KOPT-K1 (cell line): ENCODE measurements around the gene MYRIP.
"Not testable (repeated sequence)": the region's sequence is repeated elsewhere in the genome, so short reads cannot be mapped to it uniquely, and the experiment has no call there.

ENCODE experiments used
- H3K27ac ChIP-seq: fragments of 200-600 bp; sonication (generic); 2 replicates; pipeline ENCODE4 v1.5.1; 2016; ENCODE audit warnings: antibody characterized with exemption, mild to moderate bottlenecking, low read depth, low read length; ENCODE audit not compliant: poor library complexity, severe bottlenecking
- H3K36me3 ChIP-seq: fragments of 200-600 bp; sonication (generic); 2 replicates; pipeline ENCODE4 v1.5.1; 2017; ENCODE audit warnings: antibody characterized with exemption, mild to moderate bottlenecking, low read length, moderate library complexity; ENCODE audit not compliant: insufficient read depth
- H3K9me3 ChIP-seq: fragments of 200-600 bp; sonication (generic); 2 replicates; pipeline ENCODE4 v1.5.1; 2017; ENCODE audit warnings: antibody characterized with exemption, low read length, mild to moderate bottlenecking; ENCODE audit not compliant: insufficient read depth, poor library complexity, severe bottlenecking

MYRIP gene

GRCh38 chr3:39809181-39809994, at the start of gene MYRIP:
TSS of gene MYRIP (plus strand) at chr3:39809609. CDS start at chr3:39900817, 91,208 bp downstream.
- Histone ChIP-seq H3K36me3 (no peaks in the 10 kb centered on the region), H3K9me3 (peaks cover 4% of the 10 kb centered on the region), H3K27ac (no peak within 1 kb of the TSS)

- Histone ChIP-seq H3K36me3 (no peaks in the 10 kb centered on the region), H3K9me3 (no peaks in the 10 kb centered on the region)
These were observed 49.1 kb upstream of the MYRIP start for GRCh38 chr3:39760325-39760724.

DNA sequence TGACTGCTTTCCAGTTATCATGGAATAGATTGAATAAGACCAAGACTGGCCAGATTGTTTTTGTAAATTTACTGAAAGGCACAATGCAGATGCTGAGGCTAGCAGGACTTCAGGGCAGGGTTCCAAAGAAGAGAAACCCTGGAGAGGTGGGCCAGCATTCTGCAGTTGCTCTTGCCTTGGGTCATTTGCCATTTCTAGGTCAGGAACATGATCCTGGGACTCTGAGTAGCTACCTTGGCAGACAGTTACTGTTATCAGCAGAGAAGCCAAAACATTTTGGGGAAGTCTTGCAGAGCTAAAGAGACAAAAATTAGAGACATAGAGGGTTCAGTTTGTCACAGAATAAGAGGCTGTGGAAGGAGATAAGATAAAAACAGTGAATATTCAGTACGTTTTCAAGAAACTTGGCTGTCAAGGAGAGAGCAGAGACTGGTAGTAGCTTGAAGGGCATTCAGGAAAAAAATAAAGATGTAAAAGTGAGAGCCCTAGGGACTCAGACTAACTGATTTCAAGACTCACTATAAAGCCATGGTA, 46.8 kb upstream of the MYRIP start:
- Histone ChIP-seq H3K27ac (no peak overlapping the region), H3K9me3 (no peaks in the 10 kb centered on the region), H3K36me3 (no peaks in the 10 kb centered on the region)

More at GRCh38 chr3:39760325-39760724, 49.1 kb upstream of the MYRIP start:
- H3K27ac ChIP-seq: no peak overlapping the region

- Histone ChIP-seq H3K9me3 (no peaks in the 10 kb centered on the region), H3K36me3 (no peaks in the 10 kb centered on the region), H3K27ac (no peak overlapping the region)
These were observed 46.0 kb upstream of the MYRIP start for GRCh38 chr3:39763390-39763789.

- Histone ChIP-seq H3K27ac (no peak overlapping the region), H3K9me3 (no peaks in the 10 kb centered on the region), H3K36me3 (no peaks in the 10 kb centered on the region)
These were observed 43.8 kb upstream of the MYRIP start for GRCh38 chr3:39765575-39765974.

GRCh38 chr3:39766433-39766832, 43.0 kb upstream of the MYRIP start:
- no peak overlapping the region for H3K27ac ChIP-seq

DNA sequence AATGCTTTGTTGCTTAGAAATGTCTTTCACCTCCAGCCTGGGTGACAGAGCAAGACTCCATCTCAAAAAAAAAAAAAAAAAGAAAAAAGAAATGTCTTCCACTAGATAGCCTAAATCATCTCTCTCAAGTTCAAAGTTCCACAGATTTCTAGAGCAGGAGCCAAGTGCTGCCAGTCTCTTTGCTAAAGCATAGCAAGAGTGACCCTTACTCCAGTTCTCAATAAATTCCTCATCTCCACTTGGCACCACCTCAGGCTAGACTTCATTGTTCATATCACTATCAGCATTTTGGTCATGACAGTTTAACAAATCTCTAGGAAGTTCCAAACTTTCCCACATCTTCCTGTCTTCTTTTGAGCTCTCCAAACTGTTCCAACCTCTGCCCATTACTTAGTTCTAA, 42.5 kb upstream of the MYRIP start:
- not testable (repeated sequence) for H3K27ac ChIP-seq

More at GRCh38 chr3:39766433-39766832, 43.0 kb upstream of the MYRIP start:
- no peaks in the 10 kb centered on the region for H3K9me3 ChIP-seq
- no peaks in the 10 kb centered on the region for H3K36me3 ChIP-seq

GRCh38 chr3:39778168-39778567, 31.2 kb upstream of the MYRIP start:
- H3K27ac ChIP-seq, H3K36me3 ChIP-seq, H3K9me3 ChIP-seq: not testable (repeated sequence)

More for the DNA sequence above, 42.5 kb upstream of the MYRIP start:
- not testable (repeated sequence) for H3K9me3 ChIP-seq, H3K36me3 ChIP-seq

DNA sequence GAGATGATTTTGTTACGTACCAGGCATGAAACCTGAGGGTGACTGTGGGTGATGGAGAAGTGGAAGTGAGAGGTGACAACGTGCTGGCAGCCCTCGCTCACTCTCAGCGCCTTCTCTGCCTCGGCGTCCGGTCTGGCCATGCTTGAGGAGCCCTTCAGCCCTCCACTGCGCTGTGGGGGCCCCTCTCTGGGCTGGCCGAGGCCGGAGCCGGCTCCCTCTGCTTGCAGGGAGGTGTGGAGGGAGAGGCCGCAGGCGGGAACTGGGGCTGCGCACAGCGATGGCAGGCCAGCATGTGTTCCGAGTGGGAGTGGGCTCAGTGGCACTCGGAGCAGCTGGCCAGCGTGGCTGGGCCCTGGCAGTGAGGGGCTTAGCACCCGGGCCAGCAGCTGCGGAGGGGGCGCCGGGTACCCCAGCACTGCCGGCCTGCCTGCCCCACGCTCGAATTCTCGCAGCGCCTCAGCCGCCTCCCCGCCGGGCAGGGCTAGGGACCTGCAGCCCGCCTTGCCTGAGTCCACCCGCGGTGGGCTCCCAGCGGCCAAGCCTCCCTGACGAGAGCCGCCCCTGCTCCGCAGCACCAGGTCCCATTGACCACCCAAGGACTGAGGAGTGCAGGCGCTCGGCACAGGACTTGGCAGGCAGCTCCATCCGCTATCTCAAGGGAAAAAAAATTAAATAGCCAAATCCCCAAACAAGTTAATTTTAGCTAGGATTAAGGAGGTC, 29.7 kb upstream of the MYRIP start:
- Histone ChIP-seq H3K27ac (no peak overlapping the region), H3K36me3 (no peaks in the 10 kb centered on the region), H3K9me3 (no peaks in the 10 kb centered on the region)

- no peak overlapping the region for H3K27ac ChIP-seq
- no peaks in the 10 kb centered on the region for H3K36me3 ChIP-seq
- no peaks in the 10 kb centered on the region for H3K9me3 ChIP-seq
These were observed 29.1 kb upstream of the MYRIP start for GRCh38 chr3:39780352-39780751.

GRCh38 chr3:39781025-39781424, 28.4 kb upstream of the MYRIP start:
- H3K27ac ChIP-seq: no peak overlapping the region
- no peaks in the 10 kb centered on the region for H3K9me3 ChIP-seq
- no peaks in the 10 kb centered on the region for H3K36me3 ChIP-seq

DNA sequence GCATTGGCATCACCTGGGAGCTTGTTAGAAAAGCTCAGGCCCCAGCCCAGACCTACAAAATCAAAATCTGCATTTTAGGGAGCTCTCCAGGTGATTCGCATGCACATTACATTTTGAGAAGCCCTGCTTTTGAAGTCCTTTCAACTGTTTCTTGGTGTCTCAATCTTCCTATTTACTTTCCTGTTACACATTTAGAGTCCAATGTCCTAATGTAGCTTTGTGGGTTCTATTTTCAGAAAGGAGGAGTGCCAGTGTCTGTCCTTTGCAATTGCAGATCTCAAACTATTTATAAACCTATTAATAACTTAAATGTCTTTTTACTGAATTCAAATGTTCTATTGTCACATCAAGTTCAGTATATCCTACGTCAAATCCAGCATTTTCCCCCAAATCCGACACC, 27.8 kb upstream of the MYRIP start:
- H3K36me3 ChIP-seq: no peaks in the 10 kb centered on the region
- no peak overlapping the region for H3K27ac ChIP-seq
- H3K9me3 ChIP-seq: no peaks in the 10 kb centered on the region

- Histone ChIP-seq H3K36me3 (no peaks in the 10 kb centered on the region), H3K9me3 (no peaks in the 10 kb centered on the region), H3K27ac (no peak overlapping the region)
These were observed 25.7 kb upstream of the MYRIP start for GRCh38 chr3:39783680-39784079.

- Histone ChIP-seq H3K36me3 (no peaks in the 10 kb centered on the region), H3K9me3 (no peaks in the 10 kb centered on the region), H3K27ac (no peak overlapping the region)
These were observed 24.5 kb upstream of the MYRIP start for GRCh38 chr3:39784922-39785321.

DNA sequence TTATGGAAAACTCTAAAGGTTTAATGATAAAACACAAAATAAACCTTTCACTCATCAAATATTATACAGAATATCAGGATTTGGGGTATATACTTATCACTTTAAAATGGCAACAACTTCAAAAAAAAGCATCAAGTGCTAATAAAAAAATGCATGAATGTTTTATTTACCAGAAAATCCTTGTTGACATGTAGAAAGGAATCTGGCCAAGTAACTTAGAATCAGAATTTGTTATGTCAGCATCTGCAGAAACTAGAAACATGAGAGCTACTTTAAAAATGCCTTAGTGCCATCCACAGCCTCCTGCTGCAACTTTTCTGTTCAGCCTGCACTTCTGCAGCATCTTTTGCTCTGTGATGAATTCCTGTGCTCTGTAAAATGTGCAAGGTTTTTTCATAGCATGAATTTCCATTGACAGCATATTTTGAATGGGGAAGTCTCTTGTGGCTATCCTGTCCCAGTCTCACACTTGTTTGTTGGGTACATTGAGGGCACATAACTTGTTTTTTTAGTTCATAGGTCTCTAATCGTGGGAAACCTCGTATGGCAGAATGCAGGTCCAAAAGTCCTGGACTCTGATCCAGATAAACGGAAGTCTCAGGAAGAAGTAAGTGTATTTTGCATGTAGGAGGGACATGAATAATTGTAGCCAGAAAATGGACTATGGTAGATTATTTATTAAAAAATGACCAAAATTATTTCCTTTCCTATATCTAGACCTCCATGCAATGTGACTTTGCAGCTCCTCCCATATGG, 21.1 kb upstream of the MYRIP start:
- Histone ChIP-seq H3K27ac (no peak overlapping the region), H3K36me3 (no peaks in the 10 kb centered on the region), H3K9me3 (no peaks in the 10 kb centered on the region)
